Astrocyte of the cerebellum (primary cell): ENCODE results near the gene LCN1.

Experiments
- DNase-seq: peaks from one replicate; pipeline ENCODE4 v3.0.0-alpha.2; 2011; ENCODE audit warnings: low read depth
- H3K4me3 ChIP-seq: 2 replicates; pipeline ENCODE4 v1.5.1; 2011; ENCODE audit warnings: mild to moderate bottlenecking, low read depth, low read length, moderate library complexity
- CTCF ChIP-seq: IDR thresholded peaks from 2 replicates; pipeline ENCODE4 v1.5.1; 2012; ENCODE audit warnings: low read length, low read depth, moderate library complexity, mild to moderate bottlenecking; ENCODE audit errors: missing control alignments
- in situ Hi-C: cut with HindIII; loops from 2 replicates; pipeline ENCODE4 v1.10.0; 2017; ENCODE audit warnings: low sequenced_read_pairs

Gene LCN1

GRCh38 chr9:135516132-135516860 lies 4.9 kb upstream of the LCN1 start:
- TF ChIP-seq CTCF, result no peak
- no peak overlapping the region for H3K4me3 ChIP-seq
- in situ Hi-C loops, result no loop called here
- no peak for DNase-seq

- in situ Hi-C loops, result no loop called here
These were observed 3.8 kb upstream of the LCN1 start for GRCh38 chr9:135517407-135517822.

GRCh38 chr9:135519179-135519971 lies 1.9 kb upstream of the LCN1 start:
- in situ Hi-C loops, result no loop called here
- no peak for DNase-seq
- TF ChIP-seq CTCF, result no peak
- H3K4me3 ChIP-seq, result no peak overlapping the region

More at GRCh38 chr9:135517407-135517822, 3.8 kb upstream of the LCN1 start:
- TF ChIP-seq CTCF, result no peak
- no peak overlapping the region for H3K4me3 ChIP-seq
- no peak for DNase-seq

GRCh38 chr9:135521608-135522095 lies 412 bp downstream of the LCN1 start:
- H3K4me3 ChIP-seq, result no peak overlapping the region
- no peak for TF ChIP-seq CTCF
- in situ Hi-C loops, result no loop called here
- DNase-seq, result no peak

- in situ Hi-C loops, result no loop called here
- H3K4me3 ChIP-seq, result no peak overlapping the region
- DNase-seq, result no peak
- no peak for TF ChIP-seq CTCF
These were observed 1.1 kb downstream of the LCN1 start for GRCh38 chr9:135522137-135522877.

GRCh38 chr9:135522931-135523330 lies 1.7 kb downstream of the LCN1 start:
- H3K4me3 ChIP-seq, result no peak overlapping the region
- in situ Hi-C loops, result no loop called here
- TF ChIP-seq CTCF, result no peak
- DNase-seq, result no peak
